ENCODE data around the gene PSMD10. TPM values are rescaled to one million over a fixed set of nuclear protein-coding genes. Genes with fewer than 3 reads are reported as not detected.

Gene PSMD10
- 10 to 100 TPM; 39.4 to 53.4 (median 42.1) TPM for total RNA-seq

GRCh38 chrX:108091264-108091877 is at the start of gene PSMD10, which contains the start of gene ATG4A:
TSS of gene PSMD10 (minus strand) at chrX:108091542. CDS start at chrX:108091520, 22 bp downstream.
TSS of gene ATG4A (plus strand) at chrX:108091778. CDS start at chrX:108091827, 49 bp downstream.
- TF ChIP-seq EP300 (IDR thresholded peaks at IDR 0.05) (no peak), POLR2AphosphoS5 (IDR thresholded peaks at IDR 0.05) (peak; percentile 80), POLR2A (IDR thresholded peaks at IDR 0.05) (peak; percentile 40 to 45), CTCF (IDR thresholded peaks at IDR 0.05) (peak in 3 of 4 experiments; percentile 13 to 30 (median 21))
- no peaks in the 10 kb centered on the region for H3K27me3 ChIP-seq
- H3K36me3 ChIP-seq, result peaks cover 0 to 15% of the 10 kb centered on the region in 2 donors
- H3K27ac ChIP-seq, result peak within 1 kb of the TSS; percentile 86 to 88 (median 87)
- WGBS, 2 donors (ENCODE audit: low coverage in 1 of 2), result 43% methylated on average over 12 of the region's 47 CpGs; no CpG with 5 or more reads in 1 of the 2 donors
- no peaks in the 10 kb centered on the region for H3K9me3 ChIP-seq
- peak; percentile 99 for ATAC-seq
- peak within 1 kb of the TSS; percentile 65 to 84 for H3K4me3 ChIP-seq
- H3K4me1 ChIP-seq, result peaks cover 0 to 29% (median 0%) of the 10 kb centered on the region in 3 donors

DNA sequence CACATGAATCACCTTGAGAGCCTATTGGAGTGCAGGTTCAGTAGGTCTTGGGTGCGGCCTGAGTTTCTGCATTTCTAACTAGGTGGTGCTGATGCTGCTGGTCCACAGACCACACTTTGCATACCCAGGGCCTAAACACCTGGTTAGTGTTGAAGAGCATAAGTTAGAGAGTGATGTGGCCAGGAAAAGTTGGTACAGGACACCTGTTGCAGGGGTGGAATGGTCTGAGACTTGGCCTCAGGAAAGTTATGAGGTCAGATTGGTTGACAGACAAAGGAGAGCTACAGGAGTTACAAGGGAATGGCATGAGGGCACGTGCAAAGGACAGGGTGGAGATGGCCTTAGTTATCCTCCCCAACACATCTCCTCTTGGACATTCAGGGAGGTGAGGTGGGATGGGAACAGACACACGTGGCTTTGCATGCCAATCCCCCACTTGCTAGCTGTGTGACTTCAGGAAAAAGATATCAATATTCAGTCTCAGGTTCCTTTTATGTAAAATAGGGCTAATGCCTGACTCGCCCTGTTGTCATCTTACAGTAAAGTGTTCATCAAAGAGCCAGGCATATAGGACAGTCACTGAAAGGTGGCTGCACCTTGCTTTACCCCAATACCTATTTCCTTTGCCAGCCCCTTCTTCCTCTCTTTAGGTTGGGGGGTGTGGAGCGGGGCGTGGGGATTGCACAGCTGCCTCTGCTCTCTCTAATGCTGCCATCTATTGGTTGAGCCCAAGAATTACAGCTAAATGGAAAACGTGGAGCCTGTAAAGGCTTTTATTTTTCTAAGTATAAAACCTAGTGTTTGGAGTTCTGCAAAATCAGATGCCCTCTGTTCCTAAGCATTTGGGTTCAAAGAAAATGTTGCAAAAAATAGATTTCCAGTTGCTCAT is 47.7 kb upstream of the PSMD10 start:
- H3K9me3 ChIP-seq, result no peaks in the 10 kb centered on the region
- H3K27me3 ChIP-seq, result no peaks in the 10 kb centered on the region
- peaks cover 0 to 63% of the 10 kb centered on the region in 2 donors for H3K36me3 ChIP-seq
- WGBS, 2 donors (ENCODE audit: low coverage in 1 of 2), result 60 to 83% methylated on average over 1 to 3 of the region's 7 CpGs
- no peak for ATAC-seq
- H3K4me3 ChIP-seq, result no peak overlapping the region
- no peaks in the 10 kb centered on the region for H3K4me1 ChIP-seq
- no peak overlapping the region for H3K27ac ChIP-seq
- peak in 1 of 4 experiments; percentile 45 for TF ChIP-seq CTCF (IDR thresholded peaks at IDR 0.05)
- no peak for TF ChIP-seq POLR2A (IDR thresholded peaks at IDR 0.05)
- TF ChIP-seq POLR2AphosphoS5 (IDR thresholded peaks at IDR 0.05), result no peak
- TF ChIP-seq EP300 (IDR thresholded peaks at IDR 0.05), result no peak

DNA sequence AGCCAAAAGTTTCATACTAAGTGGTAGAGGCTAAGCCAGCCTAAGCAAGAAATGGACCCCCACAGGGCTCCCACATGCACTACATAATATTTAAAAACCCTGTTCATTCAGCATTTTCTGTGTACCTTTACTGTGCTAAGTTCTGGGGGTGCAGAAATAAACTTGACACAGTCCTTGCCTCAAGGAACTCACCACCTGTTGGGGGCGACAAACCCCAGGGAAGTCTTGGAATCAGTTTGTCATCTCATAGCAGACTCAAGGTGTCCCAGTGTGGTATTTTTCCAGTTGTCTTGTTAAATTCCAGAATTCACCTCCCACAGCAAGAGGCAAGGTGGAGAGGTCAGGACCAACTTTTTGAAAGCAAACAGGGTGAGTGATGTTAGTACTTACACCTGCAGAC is 43.4 kb upstream of the PSMD10 start:
- Histone ChIP-seq H3K4me1 (no peaks in the 10 kb centered on the region), H3K9me3 (no peaks in the 10 kb centered on the region), H3K27ac (no peak overlapping the region), H3K27me3 (no peaks in the 10 kb centered on the region), H3K36me3 (peaks cover 0 to 51% of the 10 kb centered on the region in 2 donors), H3K4me3 (no peak overlapping the region)
- no peak for ATAC-seq
- 40% methylated on average over 1 of the region's 1 CpG; no CpG with 5 or more reads in 1 of the 2 donors for WGBS, 2 donors (ENCODE audit: low coverage in 1 of 2)
- TF ChIP-seq POLR2AphosphoS5 (IDR thresholded peaks at IDR 0.05) (no peak), EP300 (IDR thresholded peaks at IDR 0.05) (no peak), POLR2A (IDR thresholded peaks at IDR 0.05) (no peak), CTCF (IDR thresholded peaks at IDR 0.05) (no peak)

GRCh38 chrX:108132876-108133275 is 41.5 kb upstream of the PSMD10 start:
- Histone ChIP-seq H3K9me3 (no peaks in the 10 kb centered on the region), H3K27ac (no peak overlapping the region), H3K4me1 (no peaks in the 10 kb centered on the region), H3K4me3 (no peak overlapping the region), H3K36me3 (peaks cover 0 to 33% of the 10 kb centered on the region in 2 donors), H3K27me3 (no peaks in the 10 kb centered on the region)
- TF ChIP-seq CTCF (IDR thresholded peaks at IDR 0.05) (no peak), EP300 (IDR thresholded peaks at IDR 0.05) (no peak), POLR2AphosphoS5 (IDR thresholded peaks at IDR 0.05) (no peak), POLR2A (IDR thresholded peaks at IDR 0.05) (no peak)
- 57 to 67% methylated on average over 1 to 2 of the region's 2 CpGs for WGBS, 2 donors (ENCODE audit: low coverage in 1 of 2)
- ATAC-seq, result no peak
